DND-41 (cell line): Measurements from ENCODE around the gene SLC9B1.

Source experiments
- CTCF ChIP-seq: IDR thresholded peaks from 2 replicates; pipeline ENCODE4 v1.5.1; 2012; ENCODE audit warnings: borderline replicate concordance, low read length, moderate library complexity, mild to moderate bottlenecking; ENCODE audit not compliant: poor library complexity, severe bottlenecking; ENCODE audit errors: extremely low read depth
- EZH2 ChIP-seq: IDR thresholded peaks from 3 replicates; pipeline ENCODE4 v1.6.1; 2012; ENCODE audit warnings: borderline replicate concordance, low read depth, mild to moderate bottlenecking, moderate library complexity, low read length, inconsistent platforms; ENCODE audit not compliant: severe bottlenecking

- TF ChIP-seq CTCF (no peak), EZH2 (no peak)
Observed at GRCh38 chr4:102867278-102868152, 152.0 kb downstream of the SLC9B1 start.
